WTC11 (cell line): ENCODE measurements around the gene TMEM100. TPM values are rescaled to one million over a fixed set of nuclear protein-coding genes. Genes with fewer than 3 reads are reported as not detected.

Experiments used
- ATAC-seq: fragments of 200-7000 bp; cut with Tn5 transposase; 2 replicates; pipeline ENCODE4 v1.10.0; 2021; ENCODE audit warnings: mild to moderate bottlenecking, moderate library complexity
- CTCF ChIA-PET: fragments of 300-600 bp; sonication (Branson Sonifier 250); formaldehyde crosslinking; loops from one replicate; lab custom pipeline; 2021; ENCODE audit warnings: antibody characterized with exemption; lab: Charles Lee
- POLR2A ChIA-PET: fragments of 350-600 bp; sonication (Branson Sonifier 250); formaldehyde crosslinking; loops from one replicate; lab custom pipeline; 2021; ENCODE audit warnings: antibody characterized with exemption; lab: Charles Lee
- DNase-seq: peaks from one replicate; pipeline ENCODE4 v3.0.0; 2021; ENCODE audit warnings: low spot score
- H3K27ac Mint-ChIP-seq: 2 replicates; pipeline ENCODE4 v1.8.0; 2021; ENCODE audit warnings: mixed read lengths
- H3K27me3 Mint-ChIP-seq: 2 replicates; pipeline ENCODE4 v1.8.0; 2021; ENCODE audit warnings: low read depth, mild to moderate bottlenecking, moderate library complexity, mixed read lengths
- H3K36me3 Mint-ChIP-seq: 2 replicates; pipeline ENCODE4 v1.8.0; 2021; ENCODE audit warnings: mixed read lengths
- H3K4me1 Mint-ChIP-seq: 2 replicates; pipeline ENCODE4 v1.8.0; 2022; ENCODE audit warnings: mixed read lengths
- H3K4me3 Mint-ChIP-seq: 2 replicates; pipeline ENCODE4 v1.8.0; 2021; ENCODE audit warnings: mild to moderate bottlenecking, moderate library complexity, mixed read lengths
- H3K9me3 Mint-ChIP-seq: 2 replicates; pipeline ENCODE4 v1.8.0; 2021; ENCODE audit warnings: mixed read lengths
- CREM ChIP-seq: sonication (generic); formaldehyde crosslinking; IDR thresholded peaks from 2 replicates; pipeline ENCODE4 v1.8.1; 2022; ENCODE audit warnings: mild to moderate bottlenecking, missing genetic modification reagents, moderate library complexity
- ELF4 ChIP-seq: sonication (generic); formaldehyde crosslinking; IDR thresholded peaks from 2 replicates; pipeline ENCODE4 v1.8.1; 2022; ENCODE audit warnings: low read depth, mild to moderate bottlenecking, moderate library complexity, missing genetic modification reagents
- FOXP1 ChIP-seq: sonication (generic); formaldehyde crosslinking; IDR thresholded peaks from 2 replicates; pipeline ENCODE4 v1.8.0; 2022; ENCODE audit warnings: missing genetic modification reagents, mild to moderate bottlenecking, moderate library complexity, borderline replicate concordance
- GTF2I ChIP-seq: fragments of 250-450 bp; sonication (Bioruptor Pico); conservative IDR thresholded peaks from 2 replicates; pipeline ENCODE4 v1.4.0; 2021; ENCODE audit warnings: mild to moderate bottlenecking
- IRF2 ChIP-seq: sonication (generic); formaldehyde crosslinking; IDR thresholded peaks from 2 replicates; pipeline ENCODE4 v1.8.0; 2022; ENCODE audit warnings: low read depth, missing genetic modification reagents, borderline replicate concordance
- JUN ChIP-seq: sonication (generic); formaldehyde crosslinking; IDR thresholded peaks from 2 replicates; pipeline ENCODE4 v1.8.0; 2023; ENCODE audit warnings: mild to moderate bottlenecking, missing genetic modification reagents
- KAT7 ChIP-seq: sonication (generic); formaldehyde crosslinking; IDR thresholded peaks from 2 replicates; pipeline ENCODE4 v1.8.1; 2023; ENCODE audit warnings: missing genetic modification reagents, mild to moderate bottlenecking, borderline replicate concordance
- NR3C1 ChIP-seq: sonication (generic); formaldehyde crosslinking; conservative IDR thresholded peaks from 2 replicates; pipeline ENCODE4 v1.8.1; 2023; ENCODE audit warnings: low read depth, mild to moderate bottlenecking, missing genetic modification reagents
- TCF7 ChIP-seq: sonication (generic); formaldehyde crosslinking; IDR thresholded peaks from 2 replicates; pipeline ENCODE4 v1.8.0; 2022; ENCODE audit warnings: mild to moderate bottlenecking, low read depth, missing genetic modification reagents, moderate library complexity
- TEAD1 ChIP-seq: sonication (generic); formaldehyde crosslinking; IDR thresholded peaks from 2 replicates; pipeline ENCODE4 v1.8.0; 2022; ENCODE audit warnings: mild to moderate bottlenecking, missing genetic modification reagents
- ZNF138 ChIP-seq: sonication (generic); formaldehyde crosslinking; conservative IDR thresholded peaks from 2 replicates; pipeline ENCODE4 v1.8.1; 2022; ENCODE audit warnings: mild to moderate bottlenecking, moderate library complexity, missing genetic modification reagents
- total RNA-seq: library from RNA; stranded (reverse); gene quantifications from 3 replicates; pipeline ENCODE4 v1.2.3, GENCODE V29; 2021
- TF ChIP-seq, protein P1 (sequence below): sonication (generic); formaldehyde crosslinking; conservative IDR thresholded peaks from 2 replicates; pipeline ENCODE4 v1.8.1; 2023; ENCODE audit warnings: mild to moderate bottlenecking, low read depth, missing genetic modification reagents, moderate library complexity
- TF ChIP-seq, protein P2 (sequence below): fragments of 250-450 bp; sonication (Bioruptor Pico); IDR thresholded peaks from 2 replicates; pipeline ENCODE4 v1.9.0; 2021; ENCODE audit warnings: mild to moderate bottlenecking, borderline replicate concordance
- TF ChIP-seq, protein P3 (sequence below): sonication (generic); formaldehyde crosslinking; IDR thresholded peaks from 2 replicates; pipeline ENCODE4 v1.8.1; 2023; ENCODE audit warnings: mild to moderate bottlenecking, missing genetic modification reagents, moderate library complexity
- TF ChIP-seq, protein P4 (sequence below): fragments of 250-450 bp; sonication (Bioruptor Pico); IDR thresholded peaks from 2 replicates; pipeline ENCODE4 v1.9.0; 2021; ENCODE audit warnings: moderate library complexity, mild to moderate bottlenecking, inconsistent platforms, borderline replicate concordance
- TF ChIP-seq, protein P5 (sequence below): sonication (generic); formaldehyde crosslinking; IDR thresholded peaks from 2 replicates; pipeline ENCODE4 v1.8.1; 2023; ENCODE audit warnings: mild to moderate bottlenecking, missing genetic modification reagents
- TF ChIP-seq, protein P6 (sequence below): fragments of 250-450 bp; sonication (Bioruptor Pico); IDR thresholded peaks from 2 replicates; pipeline ENCODE4 v2.1.2; 2022; ENCODE audit warnings: mild to moderate bottlenecking, moderate library complexity

TMEM100 gene
- total RNA-seq, 1 experiment from 2014 or later = 1.1 TPM

DNA sequence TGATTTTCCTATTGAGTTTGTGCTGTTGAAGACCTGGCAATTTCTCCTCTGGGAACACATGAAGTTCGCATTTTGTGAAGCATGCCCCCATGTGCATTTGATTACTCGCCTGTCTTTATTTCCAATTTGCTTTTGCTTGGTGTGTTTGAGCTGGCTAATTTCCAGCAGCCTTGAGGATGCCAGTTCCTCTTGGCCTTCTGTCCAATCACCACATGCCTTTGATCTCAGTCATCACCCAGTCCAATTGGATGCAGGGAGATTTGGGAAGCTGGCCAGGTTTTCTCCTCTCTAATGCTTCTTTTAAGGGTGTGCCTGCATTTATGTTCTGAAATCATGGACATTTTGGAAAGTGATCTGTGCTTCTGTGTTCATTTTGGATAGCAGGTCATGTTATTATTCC is 3.8 kb upstream of the TMEM100 start:
- POLR2A ChIA-PET = interaction anchor here (0.6 kb wide), 1 partner anchor 281 kb away, joined by 6 read pairs; no protein-coding TSS in a partner anchor
- Mint-ChIP-seq H3K4me1 (peaks cover 58% of the 10 kb centered on the region), H3K27me3 (no peaks in the 10 kb centered on the region), H3K27ac (no peak overlapping the region), H3K4me3 (no peak overlapping the region), H3K36me3 (no peaks in the 10 kb centered on the region), H3K9me3 (no peaks in the 10 kb centered on the region)
- ATAC-seq (no peak), DNase-seq (no peak)
- CTCF ChIA-PET = interaction anchor here (1.0 kb wide), 1 partner anchor 16 kb away, joined by 3 read pairs; no protein-coding TSS in a partner anchor
- TF ChIP-seq JUN (CRISPR knock-in tag) (no peak), ZNF138 (CRISPR knock-in tag) (no peak), TCF7 (CRISPR knock-in tag) (no peak)
- TF ChIP-seq, protein P1, sequence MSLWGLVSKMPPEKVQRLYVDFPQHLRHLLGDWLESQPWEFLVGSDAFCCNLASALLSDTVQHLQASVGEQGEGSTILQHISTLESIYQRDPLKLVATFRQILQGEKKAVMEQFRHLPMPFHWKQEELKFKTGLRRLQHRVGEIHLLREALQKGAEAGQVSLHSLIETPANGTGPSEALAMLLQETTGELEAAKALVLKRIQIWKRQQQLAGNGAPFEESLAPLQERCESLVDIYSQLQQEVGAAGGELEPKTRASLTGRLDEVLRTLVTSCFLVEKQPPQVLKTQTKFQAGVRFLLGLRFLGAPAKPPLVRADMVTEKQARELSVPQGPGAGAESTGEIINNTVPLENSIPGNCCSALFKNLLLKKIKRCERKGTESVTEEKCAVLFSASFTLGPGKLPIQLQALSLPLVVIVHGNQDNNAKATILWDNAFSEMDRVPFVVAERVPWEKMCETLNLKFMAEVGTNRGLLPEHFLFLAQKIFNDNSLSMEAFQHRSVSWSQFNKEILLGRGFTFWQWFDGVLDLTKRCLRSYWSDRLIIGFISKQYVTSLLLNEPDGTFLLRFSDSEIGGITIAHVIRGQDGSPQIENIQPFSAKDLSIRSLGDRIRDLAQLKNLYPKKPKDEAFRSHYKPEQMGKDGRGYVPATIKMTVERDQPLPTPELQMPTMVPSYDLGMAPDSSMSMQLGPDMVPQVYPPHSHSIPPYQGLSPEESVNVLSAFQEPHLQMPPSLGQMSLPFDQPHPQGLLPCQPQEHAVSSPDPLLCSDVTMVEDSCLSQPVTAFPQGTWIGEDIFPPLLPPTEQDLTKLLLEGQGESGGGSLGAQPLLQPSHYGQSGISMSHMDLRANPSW (CRISPR knock-in tag) = no peak

DNA sequence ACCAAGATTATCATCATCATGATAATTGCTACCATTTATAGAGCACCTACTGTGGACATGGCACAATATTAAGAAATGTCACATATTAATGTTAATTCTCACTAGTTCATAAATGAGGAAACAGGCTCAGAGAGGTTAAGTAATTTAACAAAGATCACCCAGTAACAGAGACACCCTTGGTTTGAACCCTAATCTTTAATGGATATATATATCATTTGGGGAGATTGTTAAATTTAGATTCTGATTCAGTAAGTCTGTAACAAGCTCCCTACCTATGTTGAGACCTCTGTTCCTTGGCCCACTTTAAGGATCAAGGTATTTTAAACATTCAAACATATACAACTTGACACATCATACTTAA is 804 bp upstream of the TMEM100 start:
- Mint-ChIP-seq H3K9me3 (no peaks in the 10 kb centered on the region), H3K27ac (no peak overlapping the region), H3K4me3 (no peak overlapping the region), H3K36me3 (no peaks in the 10 kb centered on the region), H3K27me3 (no peaks in the 10 kb centered on the region), H3K4me1 (peaks cover 48% of the 10 kb centered on the region)
- CTCF ChIA-PET = interaction anchor here (1.3 kb wide), 1 partner anchor 9 kb away, joined by 3 read pairs; no protein-coding TSS in a partner anchor
- TF ChIP-seq, protein P1 (CRISPR knock-in tag) = no peak
- TF ChIP-seq GTF2I (CRISPR knock-in tag) (no peak), ELF4 (no peak), IRF2 (CRISPR knock-in tag) (no peak), FOXP1 (CRISPR knock-in tag) (no peak), KAT7 (CRISPR knock-in tag) (no peak), NR3C1 (no peak), TEAD1 (CRISPR knock-in tag) (no peak), CREM (CRISPR knock-in tag) (no peak)
- TF ChIP-seq, protein P2, sequence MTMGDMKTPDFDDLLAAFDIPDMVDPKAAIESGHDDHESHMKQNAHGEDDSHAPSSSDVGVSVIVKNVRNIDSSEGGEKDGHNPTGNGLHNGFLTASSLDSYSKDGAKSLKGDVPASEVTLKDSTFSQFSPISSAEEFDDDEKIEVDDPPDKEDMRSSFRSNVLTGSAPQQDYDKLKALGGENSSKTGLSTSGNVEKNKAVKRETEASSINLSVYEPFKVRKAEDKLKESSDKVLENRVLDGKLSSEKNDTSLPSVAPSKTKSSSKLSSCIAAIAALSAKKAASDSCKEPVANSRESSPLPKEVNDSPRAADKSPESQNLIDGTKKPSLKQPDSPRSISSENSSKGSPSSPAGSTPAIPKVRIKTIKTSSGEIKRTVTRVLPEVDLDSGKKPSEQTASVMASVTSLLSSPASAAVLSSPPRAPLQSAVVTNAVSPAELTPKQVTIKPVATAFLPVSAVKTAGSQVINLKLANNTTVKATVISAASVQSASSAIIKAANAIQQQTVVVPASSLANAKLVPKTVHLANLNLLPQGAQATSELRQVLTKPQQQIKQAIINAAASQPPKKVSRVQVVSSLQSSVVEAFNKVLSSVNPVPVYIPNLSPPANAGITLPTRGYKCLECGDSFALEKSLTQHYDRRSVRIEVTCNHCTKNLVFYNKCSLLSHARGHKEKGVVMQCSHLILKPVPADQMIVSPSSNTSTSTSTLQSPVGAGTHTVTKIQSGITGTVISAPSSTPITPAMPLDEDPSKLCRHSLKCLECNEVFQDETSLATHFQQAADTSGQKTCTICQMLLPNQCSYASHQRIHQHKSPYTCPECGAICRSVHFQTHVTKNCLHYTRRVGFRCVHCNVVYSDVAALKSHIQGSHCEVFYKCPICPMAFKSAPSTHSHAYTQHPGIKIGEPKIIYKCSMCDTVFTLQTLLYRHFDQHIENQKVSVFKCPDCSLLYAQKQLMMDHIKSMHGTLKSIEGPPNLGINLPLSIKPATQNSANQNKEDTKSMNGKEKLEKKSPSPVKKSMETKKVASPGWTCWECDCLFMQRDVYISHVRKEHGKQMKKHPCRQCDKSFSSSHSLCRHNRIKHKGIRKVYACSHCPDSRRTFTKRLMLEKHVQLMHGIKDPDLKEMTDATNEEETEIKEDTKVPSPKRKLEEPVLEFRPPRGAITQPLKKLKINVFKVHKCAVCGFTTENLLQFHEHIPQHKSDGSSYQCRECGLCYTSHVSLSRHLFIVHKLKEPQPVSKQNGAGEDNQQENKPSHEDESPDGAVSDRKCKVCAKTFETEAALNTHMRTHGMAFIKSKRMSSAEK (CRISPR knock-in tag) = no peak
- TF ChIP-seq, protein P3, sequence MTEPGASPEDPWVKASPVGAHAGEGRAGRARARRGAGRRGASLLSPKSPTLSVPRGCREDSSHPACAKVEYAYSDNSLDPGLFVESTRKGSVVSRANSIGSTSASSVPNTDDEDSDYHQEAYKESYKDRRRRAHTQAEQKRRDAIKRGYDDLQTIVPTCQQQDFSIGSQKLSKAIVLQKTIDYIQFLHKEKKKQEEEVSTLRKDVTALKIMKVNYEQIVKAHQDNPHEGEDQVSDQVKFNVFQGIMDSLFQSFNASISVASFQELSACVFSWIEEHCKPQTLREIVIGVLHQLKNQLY (CRISPR knock-in tag) = no peak
- TF ChIP-seq, protein P4, sequence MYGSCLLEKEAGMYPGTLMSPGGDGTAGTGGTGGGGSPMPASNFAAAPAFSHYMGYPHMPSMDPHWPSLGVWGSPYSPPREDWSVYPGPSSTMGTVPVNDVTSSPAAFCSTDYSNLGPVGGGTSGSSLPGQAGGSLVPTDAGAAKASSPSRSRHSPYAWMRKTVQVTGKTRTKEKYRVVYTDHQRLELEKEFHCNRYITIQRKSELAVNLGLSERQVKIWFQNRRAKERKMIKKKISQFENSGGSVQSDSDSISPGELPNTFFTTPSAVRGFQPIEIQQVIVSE (CRISPR knock-in tag) = no peak
- TF ChIP-seq, protein P5, sequence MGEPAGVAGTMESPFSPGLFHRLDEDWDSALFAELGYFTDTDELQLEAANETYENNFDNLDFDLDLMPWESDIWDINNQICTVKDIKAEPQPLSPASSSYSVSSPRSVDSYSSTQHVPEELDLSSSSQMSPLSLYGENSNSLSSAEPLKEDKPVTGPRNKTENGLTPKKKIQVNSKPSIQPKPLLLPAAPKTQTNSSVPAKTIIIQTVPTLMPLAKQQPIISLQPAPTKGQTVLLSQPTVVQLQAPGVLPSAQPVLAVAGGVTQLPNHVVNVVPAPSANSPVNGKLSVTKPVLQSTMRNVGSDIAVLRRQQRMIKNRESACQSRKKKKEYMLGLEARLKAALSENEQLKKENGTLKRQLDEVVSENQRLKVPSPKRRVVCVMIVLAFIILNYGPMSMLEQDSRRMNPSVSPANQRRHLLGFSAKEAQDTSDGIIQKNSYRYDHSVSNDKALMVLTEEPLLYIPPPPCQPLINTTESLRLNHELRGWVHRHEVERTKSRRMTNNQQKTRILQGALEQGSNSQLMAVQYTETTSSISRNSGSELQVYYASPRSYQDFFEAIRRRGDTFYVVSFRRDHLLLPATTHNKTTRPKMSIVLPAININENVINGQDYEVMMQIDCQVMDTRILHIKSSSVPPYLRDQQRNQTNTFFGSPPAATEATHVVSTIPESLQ (CRISPR knock-in tag) = no peak
- TF ChIP-seq, protein P6, sequence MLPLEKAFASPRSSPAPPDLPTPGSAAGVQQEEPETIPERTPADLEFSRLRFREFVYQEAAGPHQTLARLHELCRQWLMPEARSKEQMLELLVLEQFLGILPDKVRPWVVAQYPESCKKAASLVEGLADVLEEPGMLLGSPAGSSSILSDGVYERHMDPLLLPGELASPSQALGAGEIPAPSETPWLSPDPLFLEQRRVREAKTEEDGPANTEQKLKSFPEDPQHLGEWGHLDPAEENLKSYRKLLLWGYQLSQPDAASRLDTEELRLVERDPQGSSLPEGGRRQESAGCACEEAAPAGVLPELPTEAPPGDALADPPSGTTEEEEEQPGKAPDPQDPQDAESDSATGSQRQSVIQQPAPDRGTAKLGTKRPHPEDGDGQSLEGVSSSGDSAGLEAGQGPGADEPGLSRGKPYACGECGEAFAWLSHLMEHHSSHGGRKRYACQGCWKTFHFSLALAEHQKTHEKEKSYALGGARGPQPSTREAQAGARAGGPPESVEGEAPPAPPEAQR (CRISPR knock-in tag) = no peak
- POLR2A ChIA-PET = interaction anchor here (1.4 kb wide), 1 partner anchor 28 kb away, joined by 3 read pairs; the partner anchor contains the start of gene PCTP
- no peak for ATAC-seq
- DNase-seq = no peak
